HEK293 (cell line): ENCODE results near the gene CKM.

ENCODE experiments used
- CTCF ChIA-PET: fragments of 350-600 bp; formaldehyde crosslinking; extraction: SDS; loops from one replicate; lab custom pipeline; 2021; ENCODE audit warnings: antibody characterized with exemption; lab: Yijun Ruan, JAX
- POLR2A ChIA-PET: fragments of 300-600 bp; formaldehyde crosslinking; extraction: SDS; loops from one replicate; lab custom pipeline; 2020; ENCODE audit warnings: antibody characterized with exemption, inconsistent platforms; lab: Yijun Ruan, JAX
- H3K27ac ChIP-seq: fragments of 200-500 bp; sonication (Bioruptor generic); 2 replicates; pipeline ENCODE4 v1.5.1; 2014; ENCODE audit warnings: low read depth, low read length, control low read depth, inconsistent platforms; ENCODE audit errors: extremely low read depth
- H3K36me3 ChIP-seq, 2 experiments: fragments of 200-500 bp in 1 of 2; sonication (Bioruptor generic) in 1 of 2; 1 replicate in 1 of 2; 2 replicates in 1 of 2; pipeline ENCODE4 v1.5.1; 2014 to 2017; ENCODE audit warnings: inconsistent platforms in 2 of 2, low read length in 2 of 2; ENCODE audit not compliant: control insufficient read depth in 2 of 2, insufficient read depth in 1 of 2
- H3K4me1 ChIP-seq: fragments of 200-500 bp; sonication (Bioruptor generic); 2 replicates; pipeline ENCODE4 v1.5.1; 2014; ENCODE audit warnings: mild to moderate bottlenecking, low read length, inconsistent platforms; ENCODE audit not compliant: control insufficient read depth, insufficient read depth
- H3K4me3 ChIP-seq: 2 replicates; pipeline ENCODE4 v1.5.1; 2011; ENCODE audit warnings: low read depth, mild to moderate bottlenecking, control low read depth, low read length, moderate library complexity
- H3K9me3 ChIP-seq: fragments of 200-500 bp; sonication (Bioruptor generic); 2 replicates; pipeline ENCODE4 v1.5.1; 2014; ENCODE audit warnings: low read depth, low read length, inconsistent platforms; ENCODE audit not compliant: control insufficient read depth, insufficient read depth
- EGR2 ChIP-seq: fragments of 450-650 bp; formaldehyde crosslinking; IDR thresholded peaks from 2 replicates; pipeline ENCODE4 v1.5.1; 2016; ENCODE audit warnings: low read depth, missing biosample characterization, missing genetic modification characterization
- GFI1B ChIP-seq: fragments of 450-650 bp; formaldehyde crosslinking; IDR thresholded peaks from 2 replicates; pipeline ENCODE4 v1.5.1; 2016; ENCODE audit warnings: missing biosample characterization, missing genetic modification characterization
- SCRT1 ChIP-seq: fragments of 450-650 bp; formaldehyde crosslinking; IDR thresholded peaks from 2 replicates; pipeline ENCODE4 v1.5.1; 2016; ENCODE audit warnings: missing biosample characterization, missing genetic modification characterization, borderline replicate concordance
- SCRT2 ChIP-seq: fragments of 450-650 bp; formaldehyde crosslinking; IDR thresholded peaks from 2 replicates; pipeline ENCODE4 v1.5.1; 2016; ENCODE audit warnings: missing biosample characterization, missing genetic modification characterization
- SETDB1 ChIP-seq: IDR thresholded peaks from one replicate; pipeline ENCODE4 v1.6.1; 2017; ENCODE audit warnings: mild to moderate bottlenecking, low read length, moderate library complexity, mixed read lengths; ENCODE audit not compliant: insufficient read length
- SP7 ChIP-seq: fragments of 450-650 bp; formaldehyde crosslinking; IDR thresholded peaks from 2 replicates; pipeline ENCODE4 v1.5.1; 2016; ENCODE audit warnings: missing biosample characterization, missing genetic modification characterization
- TCF7L2 ChIP-seq: IDR thresholded peaks from 2 replicates; pipeline ENCODE4 v1.6.1; 2011; ENCODE audit warnings: low read depth, mild to moderate bottlenecking, inconsistent platforms, low read length, moderate library complexity, borderline replicate concordance
- ZNF140 ChIP-seq: fragments of 450-650 bp; formaldehyde crosslinking; IDR thresholded peaks from 2 replicates; pipeline ENCODE4 v1.5.1; 2016; ENCODE audit warnings: missing biosample characterization, missing genetic modification characterization
- ZNF146 ChIP-seq: fragments of 450-650 bp; formaldehyde crosslinking; IDR thresholded peaks from 2 replicates; pipeline ENCODE4 v1.5.1; 2016; ENCODE audit warnings: missing biosample characterization, missing genetic modification characterization
- ZNF155 ChIP-seq: fragments of 450-650 bp; formaldehyde crosslinking; IDR thresholded peaks from 2 replicates; pipeline ENCODE4 v1.5.1; 2016; ENCODE audit warnings: missing biosample characterization, missing genetic modification characterization
- ZNF19 ChIP-seq: fragments of 450-650 bp; formaldehyde crosslinking; IDR thresholded peaks from 2 replicates; pipeline ENCODE4; 2016; ENCODE audit warnings: missing biosample characterization, missing genetic modification characterization, low read depth
- ZNF324 ChIP-seq: fragments of 450-650 bp; formaldehyde crosslinking; IDR thresholded peaks from 2 replicates; pipeline ENCODE4 v1.5.1; 2016; ENCODE audit warnings: missing biosample characterization, missing genetic modification characterization
- ZNF433 ChIP-seq: fragments of 450-650 bp; formaldehyde crosslinking; IDR thresholded peaks from 2 replicates; pipeline ENCODE4 v1.5.1; 2016; ENCODE audit warnings: missing biosample characterization, missing genetic modification characterization, low read depth
- ZNF473 ChIP-seq: fragments of 450-650 bp; formaldehyde crosslinking; IDR thresholded peaks from 2 replicates; pipeline ENCODE4 v1.5.1; 2017; ENCODE audit warnings: missing biosample characterization, missing genetic modification characterization
- ZNF560 ChIP-seq: fragments of 450-650 bp; formaldehyde crosslinking; IDR thresholded peaks from 2 replicates; pipeline ENCODE4 v1.5.1; 2017; ENCODE audit warnings: missing biosample characterization, missing genetic modification characterization, borderline replicate concordance
- ZNF580 ChIP-seq: fragments of 450-650 bp; formaldehyde crosslinking; IDR thresholded peaks from 2 replicates; pipeline ENCODE4 v1.5.1; 2016; ENCODE audit warnings: missing biosample characterization, missing genetic modification characterization
- ZNF639 ChIP-seq: fragments of 450-650 bp; formaldehyde crosslinking; IDR thresholded peaks from 2 replicates; pipeline ENCODE4 v1.5.1; 2016; ENCODE audit warnings: missing biosample characterization, missing genetic modification characterization
- ZNF654 ChIP-seq: fragments of 450-650 bp; formaldehyde crosslinking; IDR thresholded peaks from 2 replicates; pipeline ENCODE4 v1.5.1; 2016; ENCODE audit warnings: low read depth, missing biosample characterization, missing genetic modification characterization
- ZNF76 ChIP-seq: fragments of 450-650 bp; formaldehyde crosslinking; IDR thresholded peaks from 2 replicates; pipeline ENCODE4; 2016; ENCODE audit warnings: low read depth, missing biosample characterization, missing genetic modification characterization, borderline replicate concordance
- ZNF830 ChIP-seq: fragments of 450-650 bp; IDR thresholded peaks from 2 replicates; pipeline ENCODE4 v1.5.0; 2018; ENCODE audit warnings: missing biosample characterization, missing genetic modification characterization, low read depth, mild to moderate bottlenecking, moderate library complexity
- ZNF843 ChIP-seq: fragments of 450-650 bp; formaldehyde crosslinking; IDR thresholded peaks from 2 replicates; pipeline ENCODE4 v1.5.1; 2016; ENCODE audit warnings: missing biosample characterization, missing genetic modification characterization

Gene CKM

GRCh38 chr19:45294291-45295029, 28.2 kb downstream of the CKM start:
- H3K36me3 ChIP-seq: peaks cover 40 to 81% of the 10 kb centered on the region in 2 experiments
- H3K4me3 ChIP-seq: no peak overlapping the region
- CTCF ChIA-PET: interaction anchor here (0.6 kb wide), 1 partner anchor 1004 kb away, joined by 3 read pairs; no protein-coding TSS in a partner anchor
- no peak overlapping the region for H3K27ac ChIP-seq
- TF ChIP-seq EGR2 (tag by site-specific recombination) (peak; percentile 28; the same call in 1 of the 2 replicates), ZNF19 (tag by site-specific recombination) (no peak)
- H3K4me1 ChIP-seq: no peaks in the 10 kb centered on the region
- no peaks in the 10 kb centered on the region for H3K9me3 ChIP-seq
- POLR2A ChIA-PET: no interaction called here

- Histone ChIP-seq H3K4me1 (no peaks in the 10 kb centered on the region), H3K4me3 (no peak overlapping the region), H3K36me3 (peaks cover 36 to 78% of the 10 kb centered on the region in 2 experiments), H3K27ac (no peak overlapping the region), H3K9me3 (no peaks in the 10 kb centered on the region)
- no peak for TF ChIP-seq ZNF654
- TF ChIP-seq SETDB1: peak; percentile 4
- TF ChIP-seq ZNF155 (tag by site-specific recombination): no peak
- TF ChIP-seq ZNF560: no peak
- ChIA-PET CTCF (interaction anchor here (0.6 kb wide), 1 partner anchor 1004 kb away, joined by 3 read pairs; no protein-coding TSS in a partner anchor), POLR2A (no interaction called here)
Measured at GRCh38 chr19:45293682-45294081, 29.0 kb downstream of the CKM start.

GRCh38 chr19:45291834-45292233, 30.8 kb downstream of the CKM start:
- CTCF ChIA-PET: interaction anchor here (0.8 to 1.2 kb wide), 3 partner anchors 15 to 92 kb away, joined by 3 read pairs; no protein-coding TSS in a partner anchor
- Histone ChIP-seq H3K36me3 (peaks cover 47 to 75% of the 10 kb centered on the region in 2 experiments), H3K4me1 (no peaks in the 10 kb centered on the region), H3K9me3 (no peaks in the 10 kb centered on the region), H3K27ac (no peak overlapping the region), H3K4me3 (no peak overlapping the region)
- TF ChIP-seq ZNF843 (tag by site-specific recombination) (no peak), ZNF76 (peak; percentile 51)
- POLR2A ChIA-PET: interaction anchor here (0.6 kb wide), 1 partner anchor 53 kb away, joined by 5 read pairs; no protein-coding TSS in a partner anchor

GRCh38 chr19:45290381-45290931, 32.2 kb downstream of the CKM start:
- Histone ChIP-seq H3K27ac (no peak overlapping the region), H3K4me3 (no peak overlapping the region), H3K9me3 (no peaks in the 10 kb centered on the region), H3K36me3 (peaks cover 51 to 71% of the 10 kb centered on the region in 2 experiments), H3K4me1 (no peaks in the 10 kb centered on the region)
- peak; percentile 72 for TF ChIP-seq SCRT2
- peak; percentile 77; the same call in 1 of the 2 replicates for TF ChIP-seq SCRT1 (tag by site-specific recombination)
- TF ChIP-seq ZNF639: no peak
- ChIA-PET CTCF (interaction anchor here (0.7 kb wide), 1 partner anchor 276 kb away, joined by 4 read pairs; no protein-coding TSS in a partner anchor), POLR2A (no interaction called here)

GRCh38 chr19:45283443-45284033, 39.1 kb downstream of the CKM start:
- Histone ChIP-seq H3K27ac (no peak overlapping the region), H3K9me3 (no peaks in the 10 kb centered on the region), H3K4me3 (no peak overlapping the region), H3K36me3 (peaks cover 66 to 74% of the 10 kb centered on the region in 2 experiments), H3K4me1 (no peaks in the 10 kb centered on the region)
- TF ChIP-seq ZNF146 (tag by site-specific recombination): peak; percentile 97
- TF ChIP-seq ZNF473 (tag by site-specific recombination): no peak
- no peak for TF ChIP-seq GFI1B
- no peak for TF ChIP-seq ZNF433 (tag by site-specific recombination)
- TF ChIP-seq ZNF830 (tag by site-specific recombination): no peak
- TF ChIP-seq ZNF324: no peak
- peak; percentile 66 for TF ChIP-seq ZNF580 (tag by site-specific recombination)
- TF ChIP-seq ZNF140: peak; percentile 85
- TF ChIP-seq SP7 (tag by site-specific recombination): no peak
- no peak for TF ChIP-seq TCF7L2
- CTCF ChIA-PET: interaction anchor here (0.6 kb wide), 1 partner anchor 693 kb away, joined by 3 read pairs; no protein-coding TSS in a partner anchor
- POLR2A ChIA-PET: no interaction called here
